Loucy (cell line): ENCODE results near the gene SDC3.
"Not testable (repeated sequence)": the region's sequence is repeated elsewhere in the genome, so short reads cannot be mapped to it uniquely, and the experiment has no call there.

Source experiments
- EZH2phosphoT487 ChIP-seq: fragments of 200-600 bp; IDR thresholded peaks from 2 replicates; pipeline ENCODE4 v1.6.1; 2018; ENCODE audit warnings: antibody characterized with exemption, mild to moderate bottlenecking, moderate library complexity, borderline replicate concordance
- TF ChIP-seq, protein P1 (sequence below): fragments of 200-600 bp; sonication (generic); conservative IDR thresholded peaks from 2 replicates; pipeline ENCODE4 v1.5.1; 2014; ENCODE audit warnings: mild to moderate bottlenecking, antibody characterized with exemption, low read length

DNA sequence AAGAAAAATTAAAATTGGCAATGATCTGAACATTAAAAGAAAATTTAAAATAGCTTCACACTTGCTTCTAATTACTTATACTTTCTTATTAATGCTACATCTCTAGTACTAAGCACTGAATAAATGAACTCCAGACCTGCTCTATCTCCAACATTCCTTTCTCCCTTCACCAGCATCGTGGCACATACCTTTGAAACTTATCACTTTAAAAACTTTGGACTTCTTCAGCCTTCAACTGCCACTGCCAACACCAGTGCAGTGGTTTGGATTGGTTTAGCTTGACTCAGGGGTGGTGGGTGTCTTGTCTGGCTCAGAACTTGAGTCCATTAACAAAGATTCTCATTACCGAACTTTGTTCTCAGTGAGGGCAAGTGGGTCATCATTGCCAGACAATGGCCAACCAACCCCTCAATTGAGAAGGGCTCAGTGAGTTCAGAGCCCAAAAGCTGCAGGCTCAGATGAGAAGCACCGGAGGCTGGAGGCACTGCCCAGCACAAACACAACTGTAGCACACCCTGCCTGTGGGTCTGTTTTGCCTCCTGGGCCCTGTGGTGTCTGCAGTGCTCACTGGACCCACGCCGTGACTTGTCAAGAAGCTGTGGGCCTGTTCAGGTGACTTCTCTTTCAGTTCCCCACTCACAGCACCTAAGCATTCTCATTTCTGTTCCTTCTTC, 40.4 kb upstream of the SDC3 start:
- TF ChIP-seq, protein P1, sequence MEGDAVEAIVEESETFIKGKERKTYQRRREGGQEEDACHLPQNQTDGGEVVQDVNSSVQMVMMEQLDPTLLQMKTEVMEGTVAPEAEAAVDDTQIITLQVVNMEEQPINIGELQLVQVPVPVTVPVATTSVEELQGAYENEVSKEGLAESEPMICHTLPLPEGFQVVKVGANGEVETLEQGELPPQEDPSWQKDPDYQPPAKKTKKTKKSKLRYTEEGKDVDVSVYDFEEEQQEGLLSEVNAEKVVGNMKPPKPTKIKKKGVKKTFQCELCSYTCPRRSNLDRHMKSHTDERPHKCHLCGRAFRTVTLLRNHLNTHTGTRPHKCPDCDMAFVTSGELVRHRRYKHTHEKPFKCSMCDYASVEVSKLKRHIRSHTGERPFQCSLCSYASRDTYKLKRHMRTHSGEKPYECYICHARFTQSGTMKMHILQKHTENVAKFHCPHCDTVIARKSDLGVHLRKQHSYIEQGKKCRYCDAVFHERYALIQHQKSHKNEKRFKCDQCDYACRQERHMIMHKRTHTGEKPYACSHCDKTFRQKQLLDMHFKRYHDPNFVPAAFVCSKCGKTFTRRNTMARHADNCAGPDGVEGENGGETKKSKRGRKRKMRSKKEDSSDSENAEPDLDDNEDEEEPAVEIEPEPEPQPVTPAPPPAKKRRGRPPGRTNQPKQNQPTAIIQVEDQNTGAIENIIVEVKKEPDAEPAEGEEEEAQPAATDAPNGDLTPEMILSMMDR, result not testable (repeated sequence)
- not testable (repeated sequence) for TF ChIP-seq EZH2phosphoT487
